HepG2 (cell line): ENCODE measurements around the gene LYZL6.

Experiments
- CTCF ChIP-seq: sonication (generic); formaldehyde crosslinking; IDR thresholded peaks from 2 replicates; pipeline ENCODE4 v1.5.0; 2020; ENCODE audit warnings: mild to moderate bottlenecking, missing genetic modification reagents, moderate library complexity
- EZH2 ChIP-seq: conservative IDR thresholded peaks from 2 replicates; pipeline ENCODE4 v1.6.1; 2012; ENCODE audit warnings: mild to moderate bottlenecking, low read depth, low read length, moderate library complexity
- IRF1 ChIP-seq: sonication (generic); formaldehyde crosslinking; IDR thresholded peaks from 2 replicates; pipeline ENCODE4 v1.4.0; 2020; ENCODE audit warnings: low read depth, mild to moderate bottlenecking, missing genetic modification reagents
- ISX ChIP-seq: sonication (generic); formaldehyde crosslinking; conservative IDR thresholded peaks from 2 replicates; pipeline ENCODE4 v1.5.0; 2020; ENCODE audit warnings: missing genetic modification reagents
- MEIS2 ChIP-seq: sonication (generic); formaldehyde crosslinking; IDR thresholded peaks from 2 replicates; pipeline ENCODE4 v1.9.0; 2021; ENCODE audit warnings: mild to moderate bottlenecking, missing genetic modification reagents
- NFE2 ChIP-seq: sonication (generic); formaldehyde crosslinking; IDR thresholded peaks from 2 replicates; pipeline ENCODE4 v1.4.0; 2020; ENCODE audit warnings: missing genetic modification reagents
- PCBP2 ChIP-seq: fragments of 200-400 bp; formaldehyde crosslinking; optimal IDR thresholded peaks from 2 replicates; pipeline ENCODE3; 2018; ENCODE audit warnings: low read length, low read depth; ENCODE audit not compliant: poor library complexity, severe bottlenecking
- RNF2 ChIP-seq: fragments of 450-650 bp; conservative IDR thresholded peaks from 2 replicates; pipeline ENCODE4 v1.6.1; 2016; ENCODE audit warnings: low read depth
- SRF ChIP-seq: IDR thresholded peaks from 2 replicates; pipeline ENCODE4 v1.6.1; 2011; ENCODE audit warnings: mild to moderate bottlenecking, low read depth, low read length, moderate library complexity
- STAT5B ChIP-seq: sonication (generic); formaldehyde crosslinking; IDR thresholded peaks from 2 replicates; pipeline ENCODE4 v1.4.0; 2020; ENCODE audit warnings: missing genetic modification reagents
- TBL1XR1 ChIP-seq: fragments of 150-350 bp; IDR thresholded peaks from 2 replicates; pipeline ENCODE4 v1.6.1; 2014; ENCODE audit warnings: borderline replicate concordance, low read length; ENCODE audit not compliant: partially characterized antibody
- TERF1 ChIP-seq: sonication (generic); formaldehyde crosslinking; IDR thresholded peaks from 2 replicates; pipeline ENCODE4 v1.8.0; 2022; ENCODE audit warnings: mild to moderate bottlenecking, missing genetic modification reagents, moderate library complexity
- XBP1 ChIP-seq: sonication (generic); formaldehyde crosslinking; IDR thresholded peaks from 2 replicates; pipeline ENCODE4 v1.5.0; 2020; ENCODE audit warnings: missing genetic modification reagents
- ZNF331 ChIP-seq: sonication (generic); formaldehyde crosslinking; IDR thresholded peaks from 2 replicates; pipeline ENCODE4 v1.4.0; 2020; ENCODE audit warnings: missing genetic modification reagents

GRCh38 chr17:35988164-35988563, 44.7 kb upstream of the LYZL6 start:
- TF ChIP-seq MEIS2 (CRISPR knock-in tag) = no peak
- no peak for TF ChIP-seq STAT5B (CRISPR knock-in tag)
- no peak for TF ChIP-seq RNF2
- TF ChIP-seq ZNF331 (CRISPR knock-in tag) = no peak
- TF ChIP-seq PCBP2 = no peak
- TF ChIP-seq CTCF (CRISPR knock-in tag) = no peak
- no peak for TF ChIP-seq TBL1XR1
- no peak for TF ChIP-seq NFE2 (CRISPR knock-in tag)
- TF ChIP-seq ISX = no peak
- TF ChIP-seq IRF1 = no peak
- TF ChIP-seq TERF1 (CRISPR knock-in tag) = no peak
- TF ChIP-seq XBP1 (CRISPR knock-in tag) = no peak
- TF ChIP-seq SRF = no peak
- no peak for TF ChIP-seq EZH2
